SH-SY5Y (cell line): ENCODE measurements around the gene CBX4.

ENCODE experiments used
- GATA2 ChIP-seq: IDR thresholded peaks from 2 replicates; pipeline ENCODE4 v1.6.1; 2011; ENCODE audit warnings: mild to moderate bottlenecking, low read depth, low read length
- GATA3 ChIP-seq: IDR thresholded peaks from 2 replicates; pipeline ENCODE4 v1.6.1; 2011; ENCODE audit warnings: low read depth, mild to moderate bottlenecking, low read length, moderate library complexity

- TF ChIP-seq GATA2 (no peak), GATA3 (no peak)
These were observed 1.2 kb downstream of the CBX4 start for GRCh38 chr17:79837888-79838521.
